ENCODE results near the gene DUSP9.

DUSP9 gene

DNA sequence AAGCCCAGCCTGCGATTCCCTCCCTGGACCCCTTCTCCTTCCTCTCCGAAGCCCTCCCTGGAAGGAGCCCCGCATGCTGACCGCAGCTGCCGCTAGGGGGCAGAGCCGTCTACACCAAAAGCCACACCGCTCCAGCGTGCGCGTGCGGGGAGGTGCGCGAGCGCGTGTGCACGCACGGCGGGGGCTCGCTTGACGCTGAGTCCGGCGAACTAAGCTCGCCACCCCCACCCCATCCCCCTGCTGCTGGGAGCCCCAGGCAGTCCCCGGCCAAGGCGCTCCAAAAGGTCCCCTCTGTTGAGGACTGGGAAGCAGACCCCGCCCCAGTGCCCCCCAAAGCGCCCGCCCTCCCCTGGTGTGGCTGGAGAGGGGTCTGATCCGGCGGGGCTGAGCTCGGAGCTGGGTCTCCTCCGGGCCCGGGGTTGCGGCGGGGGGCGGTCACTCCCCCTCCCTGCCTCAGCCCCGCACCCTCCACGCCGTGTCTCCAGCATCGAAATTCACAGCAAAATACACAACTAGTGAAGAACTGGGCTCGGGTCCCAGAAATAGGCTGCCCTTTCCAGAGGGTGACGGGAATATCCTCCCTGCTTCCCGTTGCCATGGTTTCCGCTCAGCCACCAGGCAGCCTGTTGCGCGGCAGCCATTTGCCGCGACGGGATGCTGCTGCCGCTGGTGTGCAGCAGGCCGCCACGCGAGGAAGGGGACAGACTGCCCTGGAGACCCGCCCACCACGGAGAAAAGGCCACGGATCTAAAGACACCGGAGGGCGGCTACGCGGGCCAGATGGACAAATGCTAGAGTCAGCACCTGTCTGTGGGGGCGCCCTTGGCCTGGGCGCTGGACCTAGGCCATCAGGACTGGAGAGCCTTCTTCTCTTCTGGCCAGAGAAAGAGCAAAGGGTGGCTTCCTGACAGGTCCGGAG is 36.8 kb upstream of the DUSP9 start:
- peak; percentile 70 to 95 for DNase-seq (ENCODE audit: low spot score in 2 of 2)
- H3K36me3 ChIP-seq (replicated peaks): no peaks in the 10 kb centered on the region
- H3K4me1 ChIP-seq: no peaks in the 10 kb centered on the region
- in situ Hi-C loops (cut with MboI; ENCODE audit: low sequenced_read_pairs): no loop called here
- peak overlapping the region; percentile 7; the same call in 1 of the 2 replicates for H3K4me3 ChIP-seq
- peaks cover 3% of the 10 kb centered on the region; the same call in 1 of the 2 replicates for H3K27me3 ChIP-seq (ENCODE audit: low read depth)
- no peaks in the 10 kb centered on the region for H3K9me3 ChIP-seq

DNA sequence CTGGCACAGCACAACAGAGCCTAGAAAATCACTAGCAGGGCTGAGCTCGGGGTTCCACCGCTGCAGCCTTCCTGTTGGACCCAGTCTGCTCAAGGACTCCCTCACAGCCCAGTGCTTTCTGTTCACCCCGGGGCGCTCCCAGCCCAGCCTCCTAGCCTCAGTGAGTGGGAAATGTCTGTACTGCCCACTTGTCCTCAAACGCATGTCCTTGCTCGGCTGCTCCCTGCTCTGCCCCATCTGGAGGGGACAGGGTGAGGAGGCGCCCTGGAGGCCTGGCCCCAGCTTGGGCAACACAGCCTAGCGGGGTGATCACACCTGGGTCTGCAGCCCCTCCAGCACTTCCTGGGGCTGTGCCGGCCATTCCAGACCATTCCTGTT is 36.2 kb upstream of the DUSP9 start:
- no peaks in the 10 kb centered on the region for H3K4me1 ChIP-seq
- no peak for DNase-seq (ENCODE audit: low spot score in 2 of 2)
- H3K4me3 ChIP-seq: no peak overlapping the region
- no peaks in the 10 kb centered on the region for H3K36me3 ChIP-seq (replicated peaks)
- H3K27me3 ChIP-seq (ENCODE audit: low read depth): peaks cover 8% of the 10 kb centered on the region
- in situ Hi-C loops (cut with MboI; ENCODE audit: low sequenced_read_pairs): no loop called here
- no peaks in the 10 kb centered on the region for H3K9me3 ChIP-seq

DNA sequence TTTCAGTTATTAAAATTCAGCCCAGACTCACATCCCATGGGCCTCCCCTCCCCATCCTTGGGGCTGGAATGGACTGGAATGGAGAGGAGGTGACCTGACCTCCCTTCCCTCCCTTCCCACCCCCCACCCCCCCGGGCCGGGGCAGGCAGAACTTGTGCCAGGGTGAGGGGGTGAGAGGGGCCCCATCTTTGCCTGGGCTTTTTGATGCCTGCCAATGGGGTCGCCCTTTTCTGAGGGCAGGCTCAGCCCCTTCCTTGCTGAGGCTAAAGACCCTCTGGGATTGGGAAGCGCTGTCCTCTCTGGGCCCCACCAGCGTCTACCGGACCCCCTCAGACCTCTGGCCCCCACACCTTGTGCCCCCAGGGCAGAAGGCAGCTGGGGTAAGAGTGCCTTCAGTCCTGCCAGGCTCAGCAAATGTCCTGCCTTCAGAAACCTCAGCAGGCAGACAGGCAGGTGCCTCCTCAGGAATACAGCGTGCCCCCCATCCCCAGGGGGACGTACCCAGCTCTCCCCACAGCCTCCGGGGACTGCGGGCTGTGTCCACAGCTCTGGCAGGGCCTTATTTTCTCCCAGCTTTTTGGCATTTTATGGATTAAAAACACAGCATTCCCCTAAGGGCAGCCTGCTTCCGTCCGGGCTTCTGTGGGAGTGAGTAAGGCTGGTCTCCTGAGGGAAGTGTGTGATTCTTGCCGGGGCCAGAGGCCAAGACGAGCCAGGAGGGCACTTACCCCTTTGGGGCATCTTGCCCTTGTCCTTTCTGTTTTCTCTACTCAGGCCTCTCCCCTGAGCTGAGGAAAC is 35.5 kb upstream of the DUSP9 start:
- no peaks in the 10 kb centered on the region for H3K4me1 ChIP-seq
- H3K9me3 ChIP-seq: no peaks in the 10 kb centered on the region
- in situ Hi-C loops (cut with MboI; ENCODE audit: low sequenced_read_pairs): no loop called here
- no peaks in the 10 kb centered on the region for H3K36me3 ChIP-seq (replicated peaks)
- H3K4me3 ChIP-seq: no peak overlapping the region
- DNase-seq (ENCODE audit: low spot score in 2 of 2): no peak
- peaks cover 15% of the 10 kb centered on the region for H3K27me3 ChIP-seq (ENCODE audit: low read depth)

DNA sequence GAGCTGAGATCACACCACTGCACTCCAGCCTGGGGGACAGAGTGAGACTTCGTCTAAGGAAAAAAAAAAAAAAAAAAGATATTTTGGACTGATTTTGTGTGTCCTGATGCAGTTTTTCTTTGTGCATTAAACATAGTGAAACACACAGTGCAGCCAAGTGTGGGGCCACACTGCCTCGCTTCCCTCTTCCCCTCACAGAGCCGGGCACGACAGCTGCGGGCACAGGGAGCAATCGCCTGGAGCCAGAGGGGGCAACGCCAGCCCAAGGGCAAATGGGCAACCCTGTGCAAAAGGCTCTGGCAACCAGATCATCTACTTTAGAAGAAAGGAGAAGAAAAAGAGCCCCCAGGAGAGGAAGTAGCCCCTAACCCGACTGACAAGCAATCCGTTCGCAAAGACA is 34.6 kb upstream of the DUSP9 start:
- Histone ChIP-seq H3K4me3 (no peak overlapping the region), H3K4me1 (no peaks in the 10 kb centered on the region), H3K27me3 (ENCODE audit: low read depth) (peaks cover 21% of the 10 kb centered on the region), H3K36me3 (replicated peaks) (no peaks in the 10 kb centered on the region), H3K9me3 (no peaks in the 10 kb centered on the region)
- in situ Hi-C loops (cut with MboI; ENCODE audit: low sequenced_read_pairs): no loop called here
- no peak for DNase-seq (ENCODE audit: low spot score in 2 of 2)

DNA sequence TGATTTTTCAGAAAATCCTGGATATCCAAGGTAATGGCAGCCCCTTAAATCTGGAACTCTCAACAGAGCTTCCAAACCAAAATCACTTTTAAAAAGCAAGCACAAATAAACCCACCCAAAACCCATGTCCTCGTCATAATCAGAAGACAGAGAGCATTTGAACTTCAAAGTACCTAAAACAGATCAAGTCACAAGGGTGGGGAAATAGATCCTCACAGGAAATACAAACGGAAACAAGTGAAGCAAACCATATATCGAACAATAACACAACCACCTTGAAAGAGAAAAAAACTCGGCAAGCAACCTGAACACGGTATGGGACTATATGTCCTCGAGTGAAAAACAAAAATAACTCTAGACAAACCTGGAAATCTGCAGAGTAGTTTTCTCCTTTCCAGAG is 32.2 kb upstream of the DUSP9 start:
- Histone ChIP-seq H3K4me1 (no peaks in the 10 kb centered on the region), H3K36me3 (replicated peaks) (no peaks in the 10 kb centered on the region), H3K4me3 (no peak overlapping the region), H3K27me3 (ENCODE audit: low read depth) (peaks cover 35% of the 10 kb centered on the region), H3K9me3 (no peaks in the 10 kb centered on the region)
- DNase-seq (ENCODE audit: low spot score in 2 of 2): no peak
- in situ Hi-C loops (cut with MboI; ENCODE audit: low sequenced_read_pairs): no loop called here

DNA sequence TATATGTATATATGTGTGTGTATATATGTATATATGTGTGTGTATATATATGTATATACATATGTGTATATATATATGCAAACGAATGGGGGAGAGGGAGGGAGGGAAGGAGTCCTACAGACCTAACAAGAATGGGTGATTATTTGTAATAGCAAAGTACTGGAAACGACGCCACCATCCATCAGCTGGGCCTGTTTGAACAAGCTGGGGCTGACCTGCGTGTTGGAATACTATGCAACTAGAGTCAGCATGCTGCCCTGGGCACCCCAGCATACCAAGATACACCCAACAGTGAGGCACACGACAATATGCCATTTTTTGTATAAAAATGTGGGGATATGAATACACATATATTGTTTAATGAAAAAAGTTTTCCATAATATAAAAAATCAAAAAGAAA is 26.4 kb upstream of the DUSP9 start:
- no peaks in the 10 kb centered on the region for H3K4me1 ChIP-seq
- no peak overlapping the region for H3K4me3 ChIP-seq
- DNase-seq (ENCODE audit: low spot score in 2 of 2): no peak
- in situ Hi-C loops (cut with MboI; ENCODE audit: low sequenced_read_pairs): no loop called here
- 0 out of 2 replicates have a peak, but pooled peaks cover 2% of the 10 kb centered on the region for H3K9me3 ChIP-seq
- H3K36me3 ChIP-seq (replicated peaks): no peaks in the 10 kb centered on the region
- peaks cover 39% of the 10 kb centered on the region for H3K27me3 ChIP-seq (ENCODE audit: low read depth)

DNA sequence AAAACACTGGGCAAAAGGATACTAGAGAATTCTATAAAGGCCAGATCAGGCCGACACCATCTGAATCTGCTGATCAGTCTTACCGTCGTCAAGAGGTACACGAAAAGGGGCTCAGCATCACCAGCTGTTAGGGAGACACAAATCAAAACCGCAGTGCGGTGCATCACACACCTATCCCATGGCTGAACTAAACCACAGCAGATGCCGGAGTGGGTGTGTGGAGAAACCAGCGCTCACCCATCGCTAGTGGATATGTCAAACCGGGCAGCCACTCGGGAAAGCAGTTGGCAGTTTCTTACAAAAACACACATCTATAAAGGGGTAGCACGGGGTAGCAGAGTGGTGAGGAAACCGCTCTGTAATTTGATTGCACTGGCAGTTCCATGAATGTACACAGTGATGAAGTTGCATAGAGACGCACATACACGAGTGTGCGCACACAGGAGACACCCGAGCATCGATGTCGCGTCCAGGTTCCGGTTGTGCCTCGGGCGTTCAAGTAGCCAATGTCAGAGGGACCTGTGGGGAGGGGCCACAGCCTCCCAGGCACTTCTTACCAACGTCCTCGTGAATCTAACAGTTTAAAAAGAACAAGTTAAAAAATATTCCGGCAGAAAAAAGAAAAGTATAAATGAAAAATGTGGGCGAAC is 24.9 kb upstream of the DUSP9 start:
- Histone ChIP-seq H3K4me1 (no peaks in the 10 kb centered on the region), H3K36me3 (replicated peaks) (no peaks in the 10 kb centered on the region), H3K9me3 (0 out of 2 replicates have a peak, but pooled peaks cover 2% of the 10 kb centered on the region), H3K27me3 (ENCODE audit: low read depth) (peaks cover 26% of the 10 kb centered on the region), H3K4me3 (no peak overlapping the region)
- DNase-seq (ENCODE audit: low spot score in 2 of 2): no peak
- in situ Hi-C loops (cut with MboI; ENCODE audit: low sequenced_read_pairs): no loop called here

DNA sequence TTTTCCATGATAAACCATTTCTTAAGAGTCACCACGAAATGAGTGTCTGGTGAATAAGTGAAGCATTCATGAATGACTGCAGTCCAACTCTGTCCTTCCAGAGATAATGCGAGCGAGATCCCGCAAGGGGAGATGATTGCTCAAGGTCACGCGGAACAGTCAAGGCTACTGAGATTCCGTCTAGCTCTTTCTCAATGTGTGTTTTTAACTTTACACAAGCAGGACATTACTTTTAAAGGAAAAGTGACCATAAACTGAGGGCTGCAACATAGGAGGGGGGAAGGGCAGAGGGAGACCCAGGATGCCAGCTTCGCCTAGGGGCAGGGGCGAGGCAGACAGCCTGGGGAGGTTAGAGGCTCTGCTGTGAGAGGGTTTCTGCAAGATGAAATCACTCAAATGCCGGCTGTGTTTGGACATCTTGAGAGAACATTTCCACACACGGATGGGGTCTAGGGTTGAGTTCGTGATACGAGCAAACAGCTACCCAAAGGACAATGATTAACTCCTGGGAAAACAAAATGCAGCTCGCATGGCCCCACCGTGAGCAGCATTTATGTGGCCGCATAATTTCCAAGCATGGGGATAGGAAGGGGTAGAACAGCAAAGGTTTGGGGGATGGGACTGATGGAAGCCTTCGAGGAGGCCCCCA is 24.2 kb upstream of the DUSP9 start:
- DNase-seq (ENCODE audit: low spot score in 2 of 2): no peak
- Histone ChIP-seq H3K36me3 (replicated peaks) (no peaks in the 10 kb centered on the region), H3K9me3 (0 out of 2 replicates have a peak, but pooled peaks cover 2% of the 10 kb centered on the region), H3K4me3 (no peak overlapping the region), H3K27me3 (ENCODE audit: low read depth) (peaks cover 21% of the 10 kb centered on the region), H3K4me1 (no peaks in the 10 kb centered on the region)
- in situ Hi-C loops (cut with MboI; ENCODE audit: low sequenced_read_pairs): no loop called here

DNA sequence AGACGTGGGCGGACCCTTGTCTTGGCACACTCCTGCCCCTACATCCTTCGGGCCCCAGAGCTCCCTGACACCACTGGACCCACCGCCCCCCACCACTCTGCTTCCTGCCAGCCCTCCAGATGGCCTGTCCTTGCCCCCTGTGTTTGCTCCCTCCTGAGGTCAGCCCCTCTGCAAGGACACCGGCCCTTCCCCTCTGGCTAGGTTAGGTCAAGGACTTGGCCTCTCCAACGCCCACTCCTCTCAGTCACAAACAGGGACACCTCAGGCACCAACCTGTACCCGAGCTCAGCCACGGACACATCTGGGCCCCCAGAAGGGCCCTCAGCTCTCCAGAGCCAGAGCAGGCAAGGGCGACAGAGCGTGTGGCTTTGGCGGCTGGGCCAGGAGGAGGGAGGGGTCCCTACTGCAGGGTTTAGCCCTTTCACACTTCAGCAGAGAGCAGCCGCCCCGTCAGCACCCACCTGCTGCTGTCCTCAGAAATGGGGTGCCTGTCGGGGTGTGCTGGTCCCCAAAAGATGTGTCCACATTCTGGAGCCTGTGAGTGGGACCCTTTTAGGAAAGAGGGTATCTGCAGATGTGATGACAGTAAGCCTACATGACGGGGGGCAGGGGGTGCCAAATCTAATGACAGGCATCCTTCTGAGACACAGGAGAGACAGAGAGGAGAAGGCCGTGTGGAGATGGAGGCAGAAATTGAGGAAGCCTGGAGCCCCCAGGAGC is 23.5 kb upstream of the DUSP9 start:
- no peak for DNase-seq (ENCODE audit: low spot score in 2 of 2)
- in situ Hi-C loops (cut with MboI; ENCODE audit: low sequenced_read_pairs): no loop called here
- Histone ChIP-seq H3K27me3 (ENCODE audit: low read depth) (peaks cover 14% of the 10 kb centered on the region), H3K36me3 (replicated peaks) (no peaks in the 10 kb centered on the region), H3K9me3 (0 out of 2 replicates have a peak, but pooled peaks cover 2% of the 10 kb centered on the region), H3K4me3 (no peak overlapping the region), H3K4me1 (no peaks in the 10 kb centered on the region)

DNA sequence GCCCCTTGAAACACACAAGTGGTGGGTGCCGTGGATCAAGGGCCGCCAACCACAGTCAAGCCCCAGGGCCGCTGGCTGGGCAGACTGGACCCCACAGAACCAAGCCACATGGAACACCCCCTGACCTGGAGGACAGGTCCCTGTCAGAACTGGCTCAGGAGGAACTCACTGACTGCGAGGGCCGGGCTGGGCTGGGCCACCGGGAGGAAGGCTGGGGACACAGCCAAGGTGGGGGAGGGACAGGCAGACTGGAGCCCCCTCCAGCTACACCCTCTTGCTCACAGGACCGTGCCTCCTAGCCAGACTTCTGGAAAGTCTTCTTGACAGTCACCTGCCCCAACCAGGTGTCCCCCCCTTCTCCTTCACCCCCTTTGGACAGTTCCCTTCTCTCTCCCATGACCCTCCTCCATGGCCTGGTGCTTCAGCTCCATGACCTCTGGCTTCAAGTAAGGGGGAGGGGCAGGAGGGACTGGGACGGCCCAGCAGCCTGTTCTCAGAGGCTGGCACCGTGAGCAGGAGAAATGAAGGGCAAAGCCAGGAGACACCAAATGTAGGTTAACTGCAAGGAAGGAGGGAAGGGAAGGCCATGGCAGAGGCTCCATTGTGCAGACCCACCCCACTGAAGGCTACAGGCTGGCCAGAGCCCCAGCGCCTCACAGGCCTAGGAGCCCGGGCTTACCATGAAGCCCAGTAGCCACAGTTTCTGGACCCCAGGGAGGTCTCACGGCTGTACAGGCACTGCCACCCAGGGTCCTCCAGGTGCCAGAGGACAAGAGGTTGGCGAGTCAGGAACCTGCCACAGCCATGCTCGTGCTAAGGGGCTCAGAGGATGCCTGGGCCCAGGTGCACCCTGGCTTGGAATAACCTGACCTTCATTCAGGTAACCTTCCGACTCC is 22.6 kb upstream of the DUSP9 start:
- in situ Hi-C loops (cut with MboI; ENCODE audit: low sequenced_read_pairs): no loop called here
- H3K4me1 ChIP-seq: no peaks in the 10 kb centered on the region

DNA sequence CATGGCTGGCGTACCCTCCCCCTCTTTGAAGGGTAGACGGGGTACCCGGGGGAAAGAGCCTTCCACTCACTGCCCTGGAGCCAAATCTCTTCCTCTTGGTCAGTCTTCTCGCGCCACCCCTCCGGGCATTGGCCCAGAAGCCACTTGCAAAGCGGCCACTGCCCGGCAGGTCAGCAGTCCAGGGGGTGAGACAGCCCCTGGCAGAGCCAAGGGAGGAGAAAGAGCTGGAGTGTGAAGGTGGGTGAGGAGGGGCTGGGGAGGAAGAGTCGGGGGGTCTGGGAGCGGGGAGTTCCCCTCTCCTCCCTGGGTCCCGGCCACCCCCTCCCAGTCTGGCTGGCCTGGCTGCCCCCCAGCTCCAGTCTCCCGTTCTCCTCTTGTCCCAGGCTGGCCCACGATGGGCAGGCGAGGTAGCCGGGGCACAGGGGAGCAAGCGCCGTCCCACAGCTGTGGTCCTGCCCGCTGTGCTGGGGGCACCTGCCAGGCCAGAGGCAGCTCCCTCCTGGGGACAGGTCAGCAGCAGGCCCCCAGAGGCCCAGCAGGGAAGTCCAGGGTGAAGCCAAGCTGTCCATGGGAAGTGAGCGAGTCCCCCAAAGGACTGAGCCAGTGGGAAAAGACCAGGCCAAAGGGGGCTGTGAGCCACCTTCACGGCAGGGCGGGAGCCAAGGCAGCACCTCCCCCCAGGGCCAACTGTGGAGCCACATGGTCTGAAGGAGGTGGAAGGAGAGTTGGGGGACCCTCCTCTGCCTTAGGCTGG is 21.6 kb upstream of the DUSP9 start:
- no peaks in the 10 kb centered on the region for H3K4me1 ChIP-seq
- peaks cover 11% of the 10 kb centered on the region for H3K27me3 ChIP-seq (ENCODE audit: low read depth)
- no peak overlapping the region for H3K4me3 ChIP-seq
- 0 out of 2 replicates have a peak, but pooled peaks cover 2% of the 10 kb centered on the region for H3K9me3 ChIP-seq
- H3K36me3 ChIP-seq (replicated peaks): no peaks in the 10 kb centered on the region
- no peak for DNase-seq (ENCODE audit: low spot score in 2 of 2)
- in situ Hi-C loops (cut with MboI; ENCODE audit: low sequenced_read_pairs): no loop called here

More for the DNA sequence above, 22.6 kb upstream of the DUSP9 start:
- no peak for DNase-seq (ENCODE audit: low spot score in 2 of 2)
- H3K9me3 ChIP-seq: 0 out of 2 replicates have a peak, but pooled peaks cover 2% of the 10 kb centered on the region
- H3K27me3 ChIP-seq (ENCODE audit: low read depth): peaks cover 11% of the 10 kb centered on the region
- H3K4me3 ChIP-seq: no peak overlapping the region
- no peaks in the 10 kb centered on the region for H3K36me3 ChIP-seq (replicated peaks)
